CD4-positive, alpha-beta T cell treated with Interleukin-6 for 4 hours (primary cell): ENCODE data around the gene MYLK.

Experiments used
- DNase-seq: peaks from one replicate; pipeline ENCODE4 v3.0.0-alpha.2; 2020; ENCODE audit warnings: mixed read lengths

The MYLK gene

GRCh38 chr3:123872621-123873020 lies 11.5 kb downstream of the MYLK start:
- DNase-seq = no peak

GRCh38 chr3:123871946-123872345 lies 12.2 kb downstream of the MYLK start:
- DNase-seq = no peak

GRCh38 chr3:123870033-123870432 lies 14.1 kb downstream of the MYLK start:
- DNase-seq = no peak

- DNase-seq = no peak
Measured at GRCh38 chr3:123869165-123869564, 15.0 kb downstream of the MYLK start.

GRCh38 chr3:123864706-123865105 lies 19.4 kb downstream of the MYLK start:
- DNase-seq = no peak

GRCh38 chr3:123862152-123862551 lies 22.0 kb downstream of the MYLK start:
- DNase-seq = no peak

GRCh38 chr3:123861081-123861836 lies 22.9 kb downstream of the MYLK start:
- no peak for DNase-seq

GRCh38 chr3:123859177-123859576 lies 25.0 kb downstream of the MYLK start:
- DNase-seq = no peak

GRCh38 chr3:123854905-123855304 lies 29.2 kb downstream of the MYLK start:
- no peak for DNase-seq

GRCh38 chr3:123853686-123854372 lies 30.3 kb downstream of the MYLK start:
- no peak for DNase-seq

GRCh38 chr3:123847209-123847608 lies 36.9 kb downstream of the MYLK start:
- DNase-seq = no peak

GRCh38 chr3:123843668-123844067 lies 40.5 kb downstream of the MYLK start:
- DNase-seq = no peak

- DNase-seq = no peak
Measured at GRCh38 chr3:123842711-123843110, 41.4 kb downstream of the MYLK start.

GRCh38 chr3:123841476-123842238 lies 42.5 kb downstream of the MYLK start:
- DNase-seq = no peak

GRCh38 chr3:123840961-123841360 lies 43.2 kb downstream of the MYLK start:
- no peak for DNase-seq

- DNase-seq = no peak
Measured at GRCh38 chr3:123837858-123838257, 46.3 kb downstream of the MYLK start.

- no peak for DNase-seq
Measured at GRCh38 chr3:123834631-123835030, 49.5 kb downstream of the MYLK start.

- no peak for DNase-seq
Measured at GRCh38 chr3:123833398-123833785, 50.7 kb downstream of the MYLK start.

- DNase-seq = no peak
Measured at GRCh38 chr3:123832692-123833397, 51.3 kb downstream of the MYLK start.

- DNase-seq = no peak
Measured at GRCh38 chr3:123831420-123831819, 52.7 kb downstream of the MYLK start.

GRCh38 chr3:123821920-123822319 lies 62.2 kb downstream of the MYLK start:
- no peak for DNase-seq

GRCh38 chr3:123819949-123820348 lies 64.2 kb downstream of the MYLK start:
- no peak for DNase-seq

GRCh38 chr3:123818921-123819429 lies 65.2 kb downstream of the MYLK start:
- no peak for DNase-seq
